Loucy (cell line): ENCODE data around the gene MOV10L1.

Source experiments
- H2AFZ ChIP-seq: fragments of 200-600 bp; sonication (generic); 2 replicates; pipeline ENCODE4 v1.6.0; 2016; ENCODE audit warnings: antibody characterized with exemption, mild to moderate bottlenecking, low read length, moderate library complexity
- H3F3A ChIP-seq: fragments of 200-600 bp; 2 replicates; pipeline ENCODE4 v1.6.0; 2016; ENCODE audit warnings: antibody characterized with exemption, low read depth, mild to moderate bottlenecking
- H3K27me3 ChIP-seq: fragments of 200-600 bp; sonication (generic); 2 replicates; pipeline ENCODE4 v1.6.1; 2014; ENCODE audit warnings: low read length, mild to moderate bottlenecking; ENCODE audit not compliant: insufficient read depth, poor library complexity, severe bottlenecking
- H3K36me3 ChIP-seq: fragments of 200-600 bp; sonication (generic); 2 replicates; pipeline ENCODE4 v1.6.1; 2016; ENCODE audit warnings: low read length; ENCODE audit not compliant: insufficient read depth
- H3K4me1 ChIP-seq: fragments of 200-600 bp; sonication (generic); 2 replicates; pipeline ENCODE4 v1.5.1; 2014; ENCODE audit warnings: low read length, mild to moderate bottlenecking; ENCODE audit not compliant: insufficient read depth, poor library complexity, severe bottlenecking
- H3K4me2 ChIP-seq: fragments of 200-600 bp; sonication (generic); 2 replicates; pipeline ENCODE4 v1.6.0; 2014; ENCODE audit warnings: antibody characterized with exemption, low read length, low read depth, mild to moderate bottlenecking; ENCODE audit not compliant: poor library complexity, severe bottlenecking
- H3K4me3 ChIP-seq: fragments of 200-600 bp; sonication (generic); 2 replicates; pipeline ENCODE4 v1.5.1; 2014; ENCODE audit warnings: low read length, mild to moderate bottlenecking, mixed read lengths; ENCODE audit not compliant: poor library complexity, severe bottlenecking
- H3K79me2 ChIP-seq: fragments of 200-600 bp; sonication (generic); 2 replicates; pipeline ENCODE4 v1.6.1; 2014; ENCODE audit warnings: low read length; ENCODE audit not compliant: insufficient read depth
- H3K9ac ChIP-seq: fragments of 200-600 bp; sonication (generic); 2 replicates; pipeline ENCODE4 v1.6.0; 2014; ENCODE audit warnings: mild to moderate bottlenecking, low read depth, low read length, moderate library complexity; ENCODE audit not compliant: poor library complexity, severe bottlenecking
- H3K9me2 ChIP-seq: fragments of 200-600 bp; sonication (generic); replicated peaks from 2 replicates; pipeline ENCODE4 v1.6.1; 2016; ENCODE audit warnings: low read depth, low read length, mixed read lengths
- H3K9me3 ChIP-seq: fragments of 200-600 bp; sonication (generic); 2 replicates; pipeline ENCODE4 v1.6.1; 2014; ENCODE audit warnings: mild to moderate bottlenecking, antibody characterized with exemption, low read length, low read depth; ENCODE audit not compliant: insufficient read depth
- H4K20me1 ChIP-seq: fragments of 200-600 bp; sonication (generic); 2 replicates; pipeline ENCODE4 v1.6.0; 2014; ENCODE audit warnings: antibody characterized with exemption, low read length, mild to moderate bottlenecking; ENCODE audit not compliant: insufficient read depth, poor library complexity, severe bottlenecking
- EZH2phosphoT487 ChIP-seq: fragments of 200-600 bp; IDR thresholded peaks from 2 replicates; pipeline ENCODE4 v1.6.1; 2018; ENCODE audit warnings: antibody characterized with exemption, mild to moderate bottlenecking, moderate library complexity, borderline replicate concordance
- TF ChIP-seq, protein P1 (sequence below): fragments of 200-600 bp; sonication (generic); conservative IDR thresholded peaks from 2 replicates; pipeline ENCODE4 v1.5.1; 2014; ENCODE audit warnings: mild to moderate bottlenecking, antibody characterized with exemption, low read length

The MOV10L1 gene

DNA sequence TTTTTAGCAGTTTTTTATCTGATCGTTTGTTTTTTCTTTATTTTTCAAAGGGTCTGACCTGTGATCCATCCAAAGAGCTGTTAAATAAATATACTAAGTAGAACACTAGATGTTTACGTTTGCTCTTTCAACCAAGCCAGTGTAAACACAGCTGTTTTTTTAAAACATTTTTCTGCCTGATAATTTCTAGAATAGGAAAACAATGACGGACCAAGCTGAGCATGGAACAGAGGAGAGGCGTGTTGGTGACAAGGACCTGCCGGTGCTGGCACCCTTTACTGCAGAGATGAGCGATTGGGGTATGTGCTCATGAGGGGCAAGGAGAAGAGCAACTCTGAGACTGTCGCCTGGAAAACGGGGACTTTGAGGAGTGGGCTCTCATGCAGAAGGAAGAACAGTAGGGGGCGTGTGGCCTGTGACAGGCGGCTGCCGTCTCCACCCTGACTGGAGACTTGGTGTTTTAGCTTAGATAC is 52.1 kb downstream of the MOV10L1 start:
- Histone ChIP-seq H3K27me3 (no peaks in the 10 kb centered on the region), H3K36me3 (no peaks in the 10 kb centered on the region), H3K9me3 (no peaks in the 10 kb centered on the region), H3K79me2 (no peaks in the 10 kb centered on the region), H3K4me3 (no peak overlapping the region), H3K4me1 (no peaks in the 10 kb centered on the region), H3K4me2 (no peak overlapping the region), H3K9me2 (no peaks in the 10 kb centered on the region), H4K20me1 (no peaks in the 10 kb centered on the region), H2AFZ (no peak overlapping the region), H3K9ac (no peak overlapping the region), H3F3A (no peaks in the 10 kb centered on the region)
- TF ChIP-seq, protein P1, sequence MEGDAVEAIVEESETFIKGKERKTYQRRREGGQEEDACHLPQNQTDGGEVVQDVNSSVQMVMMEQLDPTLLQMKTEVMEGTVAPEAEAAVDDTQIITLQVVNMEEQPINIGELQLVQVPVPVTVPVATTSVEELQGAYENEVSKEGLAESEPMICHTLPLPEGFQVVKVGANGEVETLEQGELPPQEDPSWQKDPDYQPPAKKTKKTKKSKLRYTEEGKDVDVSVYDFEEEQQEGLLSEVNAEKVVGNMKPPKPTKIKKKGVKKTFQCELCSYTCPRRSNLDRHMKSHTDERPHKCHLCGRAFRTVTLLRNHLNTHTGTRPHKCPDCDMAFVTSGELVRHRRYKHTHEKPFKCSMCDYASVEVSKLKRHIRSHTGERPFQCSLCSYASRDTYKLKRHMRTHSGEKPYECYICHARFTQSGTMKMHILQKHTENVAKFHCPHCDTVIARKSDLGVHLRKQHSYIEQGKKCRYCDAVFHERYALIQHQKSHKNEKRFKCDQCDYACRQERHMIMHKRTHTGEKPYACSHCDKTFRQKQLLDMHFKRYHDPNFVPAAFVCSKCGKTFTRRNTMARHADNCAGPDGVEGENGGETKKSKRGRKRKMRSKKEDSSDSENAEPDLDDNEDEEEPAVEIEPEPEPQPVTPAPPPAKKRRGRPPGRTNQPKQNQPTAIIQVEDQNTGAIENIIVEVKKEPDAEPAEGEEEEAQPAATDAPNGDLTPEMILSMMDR, result peak; percentile 47
- no peak for TF ChIP-seq EZH2phosphoT487

DNA sequence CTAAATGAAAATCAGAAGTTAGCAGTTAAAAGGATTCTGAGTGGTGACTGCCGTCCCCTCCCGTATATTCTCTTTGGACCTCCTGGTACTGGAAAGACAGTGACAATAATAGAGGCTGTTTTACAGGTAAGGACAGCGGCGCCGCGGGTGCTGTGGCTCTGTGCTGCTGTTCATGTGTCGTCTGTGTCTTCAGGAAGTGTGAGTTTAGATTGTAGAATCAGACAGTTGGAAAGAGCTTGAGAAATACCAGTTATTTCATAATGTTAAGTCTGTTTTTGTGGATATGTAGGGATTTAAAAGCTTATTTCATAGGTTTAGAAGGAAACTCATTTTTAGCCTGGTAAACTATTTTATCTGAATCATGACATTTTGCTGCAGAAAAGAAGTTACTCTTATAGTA is 53.3 kb downstream of the MOV10L1 start:
- no peaks in the 10 kb centered on the region for H3K27me3 ChIP-seq
- no peaks in the 10 kb centered on the region for H3K9me3 ChIP-seq
- H3K4me3 ChIP-seq, result no peak overlapping the region
- no peaks in the 10 kb centered on the region for H4K20me1 ChIP-seq
- H3K9ac ChIP-seq, result no peak overlapping the region
- H2AFZ ChIP-seq, result peak overlapping the region; percentile 20; the same call in 1 of the 2 replicates
- H3K9me2 ChIP-seq, result no peaks in the 10 kb centered on the region
- H3K79me2 ChIP-seq, result no peaks in the 10 kb centered on the region
- no peak overlapping the region for H3K4me2 ChIP-seq
- no peak for TF ChIP-seq EZH2phosphoT487
- TF ChIP-seq, protein P1, result no peak
- H3K36me3 ChIP-seq, result no peaks in the 10 kb centered on the region
- no peaks in the 10 kb centered on the region for H3K4me1 ChIP-seq
- H3F3A ChIP-seq, result no peaks in the 10 kb centered on the region

DNA sequence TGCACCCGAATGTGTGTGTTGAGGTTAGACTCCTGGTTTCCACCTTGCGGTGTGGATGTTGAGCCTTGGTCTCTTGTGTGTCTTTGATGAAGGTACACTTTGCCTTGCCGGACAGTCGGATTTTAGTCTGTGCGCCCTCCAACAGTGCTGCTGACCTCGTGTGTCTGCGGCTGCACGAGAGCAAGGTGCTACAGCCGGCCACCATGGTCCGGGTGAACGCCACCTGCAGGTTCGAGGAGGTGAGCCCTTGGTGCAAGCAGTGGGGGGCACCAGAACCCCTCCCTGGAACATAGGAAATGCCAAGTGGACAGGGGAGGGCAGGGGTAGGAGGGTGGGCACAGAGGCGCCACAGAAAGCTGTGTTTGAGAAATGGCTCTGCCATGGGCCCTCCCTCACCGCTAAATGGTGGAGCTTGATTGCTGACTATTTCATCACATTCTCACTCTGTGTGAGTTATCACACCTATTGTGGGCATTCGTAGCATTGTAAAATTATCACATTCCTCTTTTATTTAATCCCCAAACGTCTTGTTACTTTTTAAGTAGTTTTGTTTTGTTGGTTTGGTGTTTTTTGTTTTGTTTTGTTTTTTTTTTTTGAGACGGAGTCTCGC is 54.3 kb downstream of the MOV10L1 start:
- Histone ChIP-seq H3F3A (no peaks in the 10 kb centered on the region), H3K4me1 (no peaks in the 10 kb centered on the region), H3K27me3 (no peaks in the 10 kb centered on the region), H2AFZ (no peak overlapping the region), H4K20me1 (no peaks in the 10 kb centered on the region), H3K79me2 (no peaks in the 10 kb centered on the region), H3K9me2 (no peaks in the 10 kb centered on the region), H3K9me3 (no peaks in the 10 kb centered on the region), H3K36me3 (no peaks in the 10 kb centered on the region), H3K9ac (no peak overlapping the region), H3K4me3 (no peak overlapping the region), H3K4me2 (no peak overlapping the region)
- TF ChIP-seq, protein P1, result peak; percentile 31
- no peak for TF ChIP-seq EZH2phosphoT487
